HEK293 (cell line): ENCODE results near the gene NAALADL2.

ENCODE experiments used
- MEIS1 ChIP-seq: sonication (generic); formaldehyde crosslinking; IDR thresholded peaks from 2 replicates; pipeline ENCODE4 v1.8.1; 2022; ENCODE audit warnings: missing genetic modification reagents, mild to moderate bottlenecking, borderline replicate concordance
- ZBTB10 ChIP-seq: fragments of 450-650 bp; formaldehyde crosslinking; IDR thresholded peaks from 2 replicates; pipeline ENCODE4 v1.5.1; 2016; ENCODE audit warnings: missing biosample characterization, missing genetic modification characterization
- ZNF366 ChIP-seq: fragments of 450-650 bp; formaldehyde crosslinking; conservative IDR thresholded peaks from 2 replicates; pipeline ENCODE4 v1.5.1; 2016; ENCODE audit warnings: missing biosample characterization, missing genetic modification characterization
- ZNF792 ChIP-seq: fragments of 450-650 bp; formaldehyde crosslinking; IDR thresholded peaks from 2 replicates; pipeline ENCODE4 v1.5.1; 2016; ENCODE audit warnings: missing biosample characterization, missing genetic modification characterization

- TF ChIP-seq ZNF366 (tag by site-specific recombination) (no peak), MEIS1 (CRISPR knock-in tag) (no peak), ZBTB10 (tag by site-specific recombination) (no peak), ZNF792 (tag by site-specific recombination) (no peak)
These were observed 636.2 kb downstream of the NAALADL2 start for GRCh38 chr3:175495331-175495730.
